Neuronal stem cell (in vitro differentiated cells): ENCODE data around the gene DRD4.

Experiments
- DNase-seq: peaks from one replicate; pipeline ENCODE4 v3.0.0-alpha.2; 2013; ENCODE audit warnings: low spot score
- H2AFZ ChIP-seq: one replicate; pipeline ENCODE4 v1.6.1; 2013; ENCODE audit warnings: mild to moderate bottlenecking, low read length, inconsistent platforms
- H2AK5ac ChIP-seq: 2 replicates; pipeline ENCODE4 v1.6.1; 2013; ENCODE audit warnings: low read depth, mild to moderate bottlenecking, inconsistent platforms, low read length, moderate library complexity, mixed read lengths
- H2BK120ac ChIP-seq: 2 replicates; pipeline ENCODE4 v1.6.1; 2013; ENCODE audit warnings: low read depth, mild to moderate bottlenecking, inconsistent platforms, low read length, moderate library complexity, mixed read lengths
- H2BK12ac ChIP-seq: one replicate; pipeline ENCODE4 v1.6.1; 2013; ENCODE audit warnings: low read length, inconsistent platforms
- H2BK15ac ChIP-seq: 2 replicates; pipeline ENCODE4 v1.6.1; 2013; ENCODE audit warnings: mild to moderate bottlenecking, low read length, inconsistent platforms, mixed read lengths
- H2BK5ac ChIP-seq: one replicate; pipeline ENCODE4 v1.6.1; 2013; ENCODE audit warnings: inconsistent platforms, mild to moderate bottlenecking, low read length, moderate library complexity
- H3K14ac ChIP-seq: one replicate; pipeline ENCODE4 v1.6.1; 2013; ENCODE audit warnings: low read length, inconsistent platforms
- H3K18ac ChIP-seq: 2 replicates; pipeline ENCODE4 v1.6.1; 2013; ENCODE audit warnings: low read length, inconsistent platforms
- H3K23ac ChIP-seq: 2 replicates; pipeline ENCODE4 v1.6.1; 2013; ENCODE audit warnings: low read depth, mild to moderate bottlenecking, mixed read lengths, low read length, inconsistent platforms; ENCODE audit not compliant: poor library complexity
- H3K27ac ChIP-seq: replicated peaks from 3 replicates; pipeline ENCODE4 v1.5.1; 2013; ENCODE audit warnings: low read length, inconsistent platforms
- H3K27me3 ChIP-seq, 3 experiments: 2 replicates each; pipeline ENCODE4 v1.6.1; 2013; ENCODE audit warnings: low read length in 3 of 3, mild to moderate bottlenecking in 2 of 3, inconsistent platforms in 1 of 3, low read depth in 1 of 3, mixed read lengths in 1 of 3, moderate library complexity in 1 of 3; ENCODE audit not compliant: control insufficient read depth in 3 of 3, insufficient read depth in 3 of 3
- H3K36me3 ChIP-seq, 2 donors: replicated peaks in 1 of 2; 2 replicates each; pipeline ENCODE4 v1.6.1; 2013; ENCODE audit warnings: low read length in 2 of 2; ENCODE audit not compliant: control insufficient read depth in 2 of 2, insufficient read depth in 2 of 2
- H3K4ac ChIP-seq: 2 replicates; pipeline ENCODE4 v1.6.1; 2013; ENCODE audit warnings: inconsistent platforms, mild to moderate bottlenecking, low read length, moderate library complexity
- H3K4me1 ChIP-seq, 2 donors: 1 replicate in 1 of 2; 2 replicates in 1 of 2; pipeline ENCODE4 v1.6.1; 2013; ENCODE audit warnings: low read length in 2 of 2, low read depth in 1 of 2; ENCODE audit not compliant: control insufficient read depth in 2 of 2, insufficient read depth in 1 of 2
- H3K4me2 ChIP-seq: one replicate; pipeline ENCODE4 v1.6.1; 2013; ENCODE audit warnings: mild to moderate bottlenecking, low read length, inconsistent platforms; ENCODE audit not compliant: insufficient read depth, poor library complexity, severe bottlenecking
- H3K4me3 ChIP-seq, 2 donors: 2 replicates each; pipeline ENCODE4 v1.5.1; 2013; ENCODE audit warnings: low read length in 2 of 2, mild to moderate bottlenecking in 2 of 2, inconsistent platforms in 1 of 2, moderate library complexity in 1 of 2
- H3K79me1 ChIP-seq: one replicate; pipeline ENCODE4 v1.6.1; 2013; ENCODE audit warnings: low read depth, mild to moderate bottlenecking, inconsistent platforms, low read length, moderate library complexity
- H3K9ac ChIP-seq: one replicate; pipeline ENCODE4 v1.6.1; 2013; ENCODE audit warnings: mild to moderate bottlenecking, low read depth, low read length, inconsistent platforms; ENCODE audit not compliant: poor library complexity
- H3K9me3 ChIP-seq, 2 donors: replicated peaks in 1 of 2; 2 replicates each; pipeline versions ENCODE3 to v1.6.1; 2013; ENCODE audit warnings: low read length in 2 of 2, mild to moderate bottlenecking in 2 of 2, inconsistent platforms in 1 of 2, low read depth in 1 of 2, mixed read lengths in 1 of 2, moderate library complexity in 1 of 2; ENCODE audit not compliant: control insufficient read depth in 2 of 2, insufficient read depth in 1 of 2
- H4K8ac ChIP-seq: one replicate; pipeline ENCODE4 v1.6.1; 2013; ENCODE audit warnings: low read depth, mild to moderate bottlenecking, inconsistent platforms, low read length, moderate library complexity
- H4K91ac ChIP-seq: one replicate; pipeline ENCODE4 v1.6.1; 2013; ENCODE audit warnings: low read length, low read depth, mild to moderate bottlenecking, inconsistent platforms; ENCODE audit not compliant: poor library complexity
- WGBS, 2 donors: extraction: QIAGEN DNeasy Blood & Tissue Kit; methylation state at CpG; one replicate each; pipeline ENCODE4 v1.1.7; 2013; ENCODE audit warnings: missing lambda C conversion rate in 2 of 2, mixed read lengths in 1 of 2; ENCODE audit not compliant: insufficient read length in 2 of 2, insufficient replicate concordance in 1 of 2; ENCODE audit errors: extremely low coverage in 2 of 2; 5-methylcytosine and 5-hydroxymethylcytosine counted together

The DRD4 gene

GRCh38 chr11:617912-618682 is 19.0 kb upstream of the DRD4 start:
- no peak overlapping the region for H3K18ac ChIP-seq
- H3K36me3 ChIP-seq: peaks cover 5 to 13% of the 10 kb centered on the region in 2 donors
- H2BK120ac ChIP-seq: no peak overlapping the region
- no peak overlapping the region for H3K4me3 ChIP-seq
- H4K8ac ChIP-seq: no peak overlapping the region
- H3K79me1 ChIP-seq: peaks cover 15% of the 10 kb centered on the region
- H3K4ac ChIP-seq: peak overlapping the region; percentile 53
- no peak overlapping the region for H2AFZ ChIP-seq
- peak overlapping the region; percentile 53 for H2BK5ac ChIP-seq
- no peaks in the 10 kb centered on the region for H3K27me3 ChIP-seq
- H3K14ac ChIP-seq: no peak overlapping the region
- H2AK5ac ChIP-seq: peak overlapping the region; percentile 56
- H3K9ac ChIP-seq: no peak overlapping the region
- no CpG with 5 or more reads among the region's 25 CpGs for WGBS, 2 donors
- peaks cover 3 to 7% of the 10 kb centered on the region in 2 donors for H3K4me1 ChIP-seq
- H3K4me2 ChIP-seq: peak overlapping the region; percentile 11
- no peak overlapping the region for H4K91ac ChIP-seq
- DNase-seq: no peak
- no peaks in the 10 kb centered on the region for H3K9me3 ChIP-seq
- H2BK15ac ChIP-seq: no peak overlapping the region
- no peak overlapping the region for H3K27ac ChIP-seq
- no peak overlapping the region for H2BK12ac ChIP-seq
- no peak overlapping the region for H3K23ac ChIP-seq

DNA sequence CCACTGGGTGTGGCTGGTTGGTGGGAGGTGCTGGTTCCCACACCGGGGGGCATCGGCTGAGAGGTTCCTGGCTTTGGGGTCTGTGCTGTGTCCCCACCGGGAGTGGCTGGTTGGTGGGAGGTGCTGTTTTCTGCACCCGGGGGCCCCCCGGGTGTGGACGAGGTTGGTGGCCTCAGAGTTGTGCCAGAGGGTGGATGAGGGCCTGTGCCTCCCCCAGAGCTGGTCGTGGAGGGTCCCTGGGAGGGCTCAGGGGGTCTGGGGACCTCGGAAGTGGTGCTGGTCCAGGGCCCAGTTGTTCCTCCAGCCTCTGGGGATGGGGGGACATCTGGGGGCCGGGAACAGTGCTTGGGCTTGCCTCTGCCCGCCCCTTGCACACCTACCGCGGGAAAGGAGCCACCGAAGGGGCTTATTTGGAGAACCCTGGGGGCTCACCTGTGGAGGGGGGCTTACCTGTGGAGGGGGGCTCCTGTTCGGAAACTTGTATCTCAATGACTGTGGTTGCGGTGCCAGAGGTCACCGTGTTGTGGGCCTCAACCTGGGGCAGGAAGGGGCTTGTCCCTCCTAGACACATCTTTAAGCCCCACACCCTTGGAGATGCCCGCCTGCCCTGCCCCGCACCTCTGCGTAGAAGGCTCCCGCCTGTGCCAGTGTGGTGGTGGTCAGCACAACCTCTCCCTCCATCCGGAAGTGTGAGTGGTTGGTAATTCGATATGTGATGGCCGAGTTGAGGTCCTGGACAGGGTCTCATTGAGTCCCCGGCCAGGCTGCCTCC is 18.0 kb upstream of the DRD4 start:
- no peak overlapping the region for H4K8ac ChIP-seq
- no CpG with 5 or more reads among the region's 24 CpGs for WGBS, 2 donors
- H3K9me3 ChIP-seq: no peaks in the 10 kb centered on the region
- H2AFZ ChIP-seq: no peak overlapping the region
- no peak overlapping the region for H3K18ac ChIP-seq
- H3K4me3 ChIP-seq: no peak overlapping the region
- no peaks in the 10 kb centered on the region for H3K27me3 ChIP-seq
- H2BK5ac ChIP-seq: no peak overlapping the region
- no peak overlapping the region for H4K91ac ChIP-seq
- H2BK15ac ChIP-seq: no peak overlapping the region
- peaks cover 3 to 7% of the 10 kb centered on the region in 2 donors for H3K4me1 ChIP-seq
- no peak overlapping the region for H3K23ac ChIP-seq
- no peak overlapping the region for H3K27ac ChIP-seq
- peak overlapping the region; percentile 14 for H2AK5ac ChIP-seq
- peaks cover 10% of the 10 kb centered on the region for H3K79me1 ChIP-seq
- peaks cover 3 to 6% of the 10 kb centered on the region in 2 donors for H3K36me3 ChIP-seq
- H3K4ac ChIP-seq: no peak overlapping the region
- H3K14ac ChIP-seq: no peak overlapping the region
- no peak overlapping the region for H2BK120ac ChIP-seq
- no peak overlapping the region for H3K4me2 ChIP-seq
- DNase-seq: no peak
- H3K9ac ChIP-seq: peak overlapping the region; percentile 38
- no peak overlapping the region for H2BK12ac ChIP-seq

DNA sequence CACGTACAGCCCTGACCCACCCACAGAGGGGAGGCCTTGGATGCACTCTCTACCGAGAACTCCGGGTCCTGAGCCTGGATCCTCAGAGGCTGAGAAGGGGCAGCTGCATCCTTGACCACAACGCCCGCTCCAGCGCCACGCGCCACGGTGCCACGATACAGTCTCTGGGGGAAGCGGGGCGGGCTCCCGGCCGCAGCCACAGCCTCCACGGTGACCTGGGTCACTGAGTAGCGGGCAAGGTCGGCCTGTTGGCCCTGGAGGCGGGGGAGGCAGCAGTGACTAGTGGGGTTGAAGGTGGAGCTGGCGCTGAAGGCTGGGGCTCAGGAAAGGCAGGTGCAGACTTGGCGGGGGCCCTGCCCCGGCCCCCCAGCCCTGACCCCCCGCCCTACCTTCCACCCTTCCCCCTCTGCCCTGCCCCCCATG is 17.4 kb upstream of the DRD4 start:
- Histone ChIP-seq H2BK12ac (no peak overlapping the region), H3K4ac (no peak overlapping the region), H3K79me1 (peaks cover 9% of the 10 kb centered on the region), H3K4me1 (peaks cover 3 to 7% of the 10 kb centered on the region in 2 donors), H3K27ac (no peak overlapping the region), H3K9me3 (no peaks in the 10 kb centered on the region), H3K4me3 (no peak overlapping the region), H3K9ac (peak overlapping the region; percentile 38), H3K23ac (no peak overlapping the region), H2AFZ (no peak overlapping the region), H3K14ac (no peak overlapping the region), H4K91ac (no peak overlapping the region), H2BK5ac (no peak overlapping the region), H3K27me3 (no peaks in the 10 kb centered on the region), H3K36me3 (peaks cover 3% of the 10 kb centered on the region in 2 donors), H2AK5ac (no peak overlapping the region), H4K8ac (no peak overlapping the region), H3K4me2 (no peak overlapping the region), H3K18ac (no peak overlapping the region), H2BK15ac (no peak overlapping the region), H2BK120ac (no peak overlapping the region)
- DNase-seq: no peak
- WGBS, 2 donors: no CpG with 5 or more reads among the region's 22 CpGs

GRCh38 chr11:620201-620600 is 16.9 kb upstream of the DRD4 start:
- Histone ChIP-seq H2BK5ac (no peak overlapping the region), H3K14ac (no peak overlapping the region), H3K4me2 (no peak overlapping the region), H3K4me1 (peaks cover 1 to 5% of the 10 kb centered on the region in 2 donors), H2AK5ac (no peak overlapping the region), H4K91ac (no peak overlapping the region), H3K23ac (no peak overlapping the region), H3K36me3 (peaks cover 3% of the 10 kb centered on the region in 2 donors), H3K4me3 (no peak overlapping the region), H2BK120ac (no peak overlapping the region), H3K27ac (no peak overlapping the region), H4K8ac (no peak overlapping the region), H3K9me3 (no peaks in the 10 kb centered on the region), H3K9ac (no peak overlapping the region), H2BK15ac (no peak overlapping the region), H3K4ac (no peak overlapping the region), H3K18ac (no peak overlapping the region), H2AFZ (no peak overlapping the region), H3K79me1 (peaks cover 7% of the 10 kb centered on the region), H3K27me3 (no peaks in the 10 kb centered on the region), H2BK12ac (no peak overlapping the region)
- WGBS, 2 donors: no CpG with 5 or more reads among the region's 13 CpGs
- no peak for DNase-seq
